Measurements from ENCODE around the gene CALCOCO1.

GRCh38 chr12:53698948-53699677 is 28.1 kb downstream of the CALCOCO1 start:
- no peak for TF ChIP-seq CTCF (IDR thresholded peaks at IDR 0.05)
- TF ChIP-seq POLR2A (IDR thresholded peaks at IDR 0.05): no peak
